Fibroblast of lung (primary cell): Measurements from ENCODE around the gene CMBL. TPM values are rescaled to one million over a fixed set of nuclear protein-coding genes. Genes with fewer than 3 reads are reported as not detected.

Source experiments
- DNase-seq, 2 donors: peaks; one replicate each; pipeline versions ENCODE4 v3.0.0 to v3.0.0-alpha.2; 2010; ENCODE audit warnings: low read depth in 2 of 2
- H2AFZ ChIP-seq: 2 replicates; pipeline ENCODE4 v1.5.1; 2012; ENCODE audit warnings: low read length, control low read depth, inconsistent platforms
- H3K27ac ChIP-seq: 2 replicates; pipeline ENCODE4 v1.5.1; 2011; ENCODE audit warnings: low read length, control low read depth; ENCODE audit not compliant: insufficient read depth
- H3K27me3 ChIP-seq: 2 replicates; pipeline ENCODE4 v1.5.1; 2011; ENCODE audit warnings: mild to moderate bottlenecking, low read length; ENCODE audit not compliant: control insufficient read depth, insufficient read depth
- H3K36me3 ChIP-seq: 2 replicates; pipeline ENCODE4 v1.5.1; 2011; ENCODE audit warnings: low read length; ENCODE audit not compliant: control insufficient read depth, insufficient read depth
- H3K4me1 ChIP-seq: 2 replicates; pipeline ENCODE4 v1.5.1; 2011; ENCODE audit warnings: low read length; ENCODE audit not compliant: control insufficient read depth, insufficient read depth; ENCODE audit errors: extremely low read depth
- H3K4me2 ChIP-seq: 2 replicates; pipeline ENCODE4 v1.5.1; 2011; ENCODE audit warnings: low read length, control low read depth; ENCODE audit not compliant: insufficient read depth; ENCODE audit errors: extremely low read depth
- H3K4me3 ChIP-seq, 4 experiments: fragments of 200-600 bp in 1 of 4; sonication (generic) in 1 of 4; replicated peaks in 1 of 4; 2 replicates each; pipeline ENCODE4 v1.5.1; 2011 to 2016; ENCODE audit warnings: low read length in 4 of 4, low read depth in 3 of 4, mild to moderate bottlenecking in 3 of 4, control low read depth in 2 of 4, inconsistent platforms in 1 of 4, mixed read lengths in 1 of 4; ENCODE audit not compliant: insufficient read depth in 1 of 4; ENCODE audit errors: control extremely low read depth in 1 of 4
- H3K79me2 ChIP-seq: 2 replicates; pipeline ENCODE4 v1.5.1; 2012; ENCODE audit warnings: mild to moderate bottlenecking, low read length, inconsistent platforms; ENCODE audit not compliant: control insufficient read depth, insufficient read depth
- H3K9ac ChIP-seq: 2 replicates; pipeline ENCODE4 v1.5.1; 2011; ENCODE audit warnings: mild to moderate bottlenecking, low read length, control low read depth; ENCODE audit not compliant: insufficient read depth
- H3K9me3 ChIP-seq: 2 replicates; pipeline ENCODE4 v1.5.1; 2012; ENCODE audit warnings: low read depth, low read length; ENCODE audit not compliant: control insufficient read depth, insufficient read depth
- H4K20me1 ChIP-seq: 2 replicates; pipeline ENCODE4 v1.5.1; 2011; ENCODE audit warnings: low read length; ENCODE audit not compliant: control insufficient read depth, insufficient read depth; ENCODE audit errors: extremely low read depth
- EZH2 ChIP-seq: IDR thresholded peaks from 2 replicates; pipeline ENCODE4 v1.5.1; 2012; ENCODE audit warnings: low read length, control low read depth, mild to moderate bottlenecking; ENCODE audit errors: missing control alignments
- polyA plus RNA-seq, 2 donors: library from polyadenylated mRNA; depleted of rRNA in 1 of 2; stranded (reverse) in 1 of 2; unstranded in 1 of 2; fragments of >200 nt; gene quantifications; 2 replicates each; pipeline ENCODE4 v1.2.1, GENCODE V29; 2011 to 2012; ENCODE audit warnings: missing spikeins in 1 of 2
- total RNA-seq: library from RNA; depleted of rRNA; stranded (reverse); fragments of >200 nt; gene quantifications from 2 replicates; pipeline ENCODE4 v1.2.1, GENCODE V29; 2014
- TF ChIP-seq, protein P1 (sequence below), 2 donors: IDR thresholded peaks in 1 of 2; conservative IDR thresholded peaks in 1 of 2; 1 replicate in 1 of 2; 2 replicates in 1 of 2; pipeline ENCODE4 v1.5.1; 2011 to 2012; ENCODE audit warnings: low read length in 2 of 2, control low read depth in 1 of 2, inconsistent platforms in 1 of 2, low read depth in 1 of 2, mild to moderate bottlenecking in 1 of 2

The CMBL gene
- total and polyA plus RNA-seq, 2 donors (not counting 1 experiment from before 2014, with no cell fraction given) = 18.6 to 20.8 TPM

DNA sequence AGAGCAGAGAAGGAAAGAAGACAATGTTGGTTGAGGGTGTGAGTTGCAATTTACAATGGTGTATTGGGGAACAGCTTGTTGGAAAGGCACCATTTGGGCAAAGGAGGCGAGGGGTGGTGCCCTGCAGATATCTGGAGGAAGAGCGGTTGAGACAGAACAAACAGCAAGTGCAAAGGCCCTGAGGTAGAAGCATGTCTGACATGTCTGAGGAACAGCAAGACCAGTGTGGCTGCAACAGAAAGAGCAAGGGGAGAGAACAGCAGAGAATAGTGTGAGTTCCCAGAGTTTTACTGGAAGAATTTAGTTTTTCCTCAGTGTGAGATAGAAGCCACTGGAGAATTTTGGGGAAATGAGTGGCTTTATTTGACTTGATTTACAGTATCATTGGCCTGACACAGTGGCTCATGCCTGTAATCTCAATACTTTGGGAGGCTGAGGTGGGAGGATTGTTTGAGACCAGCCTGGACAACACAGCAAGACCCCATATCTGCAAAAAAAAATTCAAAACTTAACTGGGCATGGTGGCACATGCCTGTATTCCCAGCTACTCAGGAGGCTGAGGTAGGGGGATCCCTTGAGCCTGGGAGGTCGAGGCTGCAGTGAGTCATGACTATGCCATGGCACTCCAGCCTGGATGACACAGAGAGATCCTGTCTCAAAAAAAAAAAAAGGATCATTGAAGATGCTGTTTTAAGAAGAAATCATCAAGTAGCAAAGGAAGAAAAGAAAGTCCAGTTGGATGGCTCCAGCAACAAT lies 13.6 kb downstream of the CMBL start:
- no peak overlapping the region for H3K9ac ChIP-seq
- no peak overlapping the region for H2AFZ ChIP-seq
- TF ChIP-seq, protein P1, sequence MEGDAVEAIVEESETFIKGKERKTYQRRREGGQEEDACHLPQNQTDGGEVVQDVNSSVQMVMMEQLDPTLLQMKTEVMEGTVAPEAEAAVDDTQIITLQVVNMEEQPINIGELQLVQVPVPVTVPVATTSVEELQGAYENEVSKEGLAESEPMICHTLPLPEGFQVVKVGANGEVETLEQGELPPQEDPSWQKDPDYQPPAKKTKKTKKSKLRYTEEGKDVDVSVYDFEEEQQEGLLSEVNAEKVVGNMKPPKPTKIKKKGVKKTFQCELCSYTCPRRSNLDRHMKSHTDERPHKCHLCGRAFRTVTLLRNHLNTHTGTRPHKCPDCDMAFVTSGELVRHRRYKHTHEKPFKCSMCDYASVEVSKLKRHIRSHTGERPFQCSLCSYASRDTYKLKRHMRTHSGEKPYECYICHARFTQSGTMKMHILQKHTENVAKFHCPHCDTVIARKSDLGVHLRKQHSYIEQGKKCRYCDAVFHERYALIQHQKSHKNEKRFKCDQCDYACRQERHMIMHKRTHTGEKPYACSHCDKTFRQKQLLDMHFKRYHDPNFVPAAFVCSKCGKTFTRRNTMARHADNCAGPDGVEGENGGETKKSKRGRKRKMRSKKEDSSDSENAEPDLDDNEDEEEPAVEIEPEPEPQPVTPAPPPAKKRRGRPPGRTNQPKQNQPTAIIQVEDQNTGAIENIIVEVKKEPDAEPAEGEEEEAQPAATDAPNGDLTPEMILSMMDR (conservative IDR thresholded peaks at IDR 0.05 in 1 of 2, IDR thresholded peaks at IDR 0.05 in 1 of 2; ENCODE audit: low read depth in 1 of 2, low read length in 2 of 2) = no peak
- no peak for TF ChIP-seq EZH2
- H3K36me3 ChIP-seq = no peaks in the 10 kb centered on the region
- H3K4me3 ChIP-seq = no peak overlapping the region
- no peaks in the 10 kb centered on the region for H3K4me1 ChIP-seq
- DNase-seq = no peak
- no peaks in the 10 kb centered on the region for H3K79me2 ChIP-seq
- H3K27ac ChIP-seq = no peak overlapping the region
- H4K20me1 ChIP-seq = no peaks in the 10 kb centered on the region
- H3K27me3 ChIP-seq = no peaks in the 10 kb centered on the region
- H3K4me2 ChIP-seq = no peak overlapping the region
- H3K9me3 ChIP-seq = no peaks in the 10 kb centered on the region

DNA sequence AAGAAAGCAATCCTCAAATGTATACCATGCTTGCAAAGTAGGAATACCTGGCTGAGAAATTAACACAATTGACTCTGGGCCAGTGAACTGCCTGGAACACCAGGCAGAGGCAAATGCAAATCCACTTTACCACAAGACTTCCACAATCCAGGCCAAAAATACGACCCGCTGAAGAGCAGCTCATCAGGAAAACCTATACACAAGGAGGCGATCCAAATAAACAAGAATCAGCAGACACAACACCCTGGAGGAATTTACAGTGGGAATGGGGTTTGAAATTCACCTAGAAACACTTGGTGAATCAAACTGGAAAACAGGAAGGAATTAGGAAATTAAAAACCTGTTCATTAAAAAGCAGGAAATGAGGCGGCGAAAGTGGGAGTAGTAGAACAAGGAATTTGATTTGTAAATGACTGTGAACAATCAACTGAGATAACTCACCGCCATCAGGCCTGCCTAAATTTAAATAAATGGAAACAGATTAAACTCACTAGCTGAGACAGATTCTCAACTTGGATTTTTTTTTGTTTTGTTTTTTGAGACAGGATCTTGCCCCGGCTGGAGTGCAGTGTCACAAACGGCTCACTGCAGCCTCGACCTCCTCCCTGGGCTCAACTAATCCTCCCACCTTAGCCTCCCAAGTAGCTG lies 15.9 kb downstream of the CMBL start:
- no peaks in the 10 kb centered on the region for H3K9me3 ChIP-seq
- H3K36me3 ChIP-seq = no peaks in the 10 kb centered on the region
- H3K9ac ChIP-seq = no peak overlapping the region
- no peak for DNase-seq
- no peak overlapping the region for H2AFZ ChIP-seq
- H3K27me3 ChIP-seq = no peaks in the 10 kb centered on the region
- H3K4me1 ChIP-seq = no peaks in the 10 kb centered on the region
- no peaks in the 10 kb centered on the region for H3K79me2 ChIP-seq
- no peaks in the 10 kb centered on the region for H4K20me1 ChIP-seq
- TF ChIP-seq, protein P1 (conservative IDR thresholded peaks at IDR 0.05 in 1 of 2, IDR thresholded peaks at IDR 0.05 in 1 of 2; ENCODE audit: low read depth in 1 of 2, low read length in 2 of 2) = no peak
- no peak for TF ChIP-seq EZH2
- H3K4me2 ChIP-seq = no peak overlapping the region
- no peak overlapping the region for H3K27ac ChIP-seq
- H3K4me3 ChIP-seq = no peak overlapping the region

DNA sequence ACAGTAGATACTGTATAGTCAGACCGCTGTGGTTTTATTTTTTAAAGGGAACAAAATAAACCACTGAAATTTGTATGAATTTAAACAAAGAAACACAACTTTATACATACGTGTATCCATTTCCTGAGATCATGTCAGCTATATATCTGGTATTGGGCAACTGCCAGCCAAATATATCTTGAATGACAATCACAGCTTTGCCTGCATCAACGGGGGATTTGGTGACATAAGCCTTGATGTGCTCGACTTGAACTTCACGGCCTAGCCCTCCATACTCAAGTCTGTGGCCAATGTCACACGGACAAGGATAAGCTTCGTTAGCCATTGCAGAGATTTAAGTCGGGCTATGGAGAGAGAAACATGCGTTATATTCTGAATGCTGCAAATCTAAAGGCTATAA lies 17.3 kb downstream of the CMBL start:
- H3K27me3 ChIP-seq = no peaks in the 10 kb centered on the region
- H4K20me1 ChIP-seq = no peaks in the 10 kb centered on the region
- TF ChIP-seq EZH2 = no peak
- TF ChIP-seq, protein P1 (conservative IDR thresholded peaks at IDR 0.05 in 1 of 2, IDR thresholded peaks at IDR 0.05 in 1 of 2; ENCODE audit: low read depth in 1 of 2, low read length in 2 of 2) = no peak
- H2AFZ ChIP-seq = no peak overlapping the region
- no peaks in the 10 kb centered on the region for H3K4me1 ChIP-seq
- no peaks in the 10 kb centered on the region for H3K79me2 ChIP-seq
- no peak overlapping the region for H3K4me3 ChIP-seq
- no peaks in the 10 kb centered on the region for H3K36me3 ChIP-seq
- no peak for DNase-seq
- H3K4me2 ChIP-seq = no peak overlapping the region
- H3K9ac ChIP-seq = no peak overlapping the region
- no peaks in the 10 kb centered on the region for H3K9me3 ChIP-seq
- H3K27ac ChIP-seq = no peak overlapping the region
